GM20000 (cell line): Measurements from ENCODE around the gene PIGH.

ENCODE experiments used
- DNase-seq: peaks from one replicate; pipeline ENCODE4 v3.0.0; 2012; ENCODE audit warnings: low spot score
- CTCF ChIP-seq: IDR thresholded peaks from 2 replicates; pipeline ENCODE4 v1.5.1; 2012; ENCODE audit warnings: mild to moderate bottlenecking, control low read depth; ENCODE audit errors: extremely low read depth, missing control alignments

Gene PIGH

GRCh38 chr14:67569011-67569650 is 30.9 kb downstream of the PIGH start:
- TF ChIP-seq CTCF, result no peak
- DNase-seq, result no peak

- no peak for TF ChIP-seq CTCF
- no peak for DNase-seq
These were observed 32.4 kb downstream of the PIGH start for GRCh38 chr14:67567654-67568053.

GRCh38 chr14:67566908-67567307 is 33.2 kb downstream of the PIGH start:
- no peak for TF ChIP-seq CTCF
- no peak for DNase-seq

- DNase-seq, result no peak
- TF ChIP-seq CTCF, result no peak
These were observed 35.8 kb downstream of the PIGH start for GRCh38 chr14:67564236-67564635.

- DNase-seq, result no peak
- TF ChIP-seq CTCF, result no peak
These were observed 37.3 kb downstream of the PIGH start for GRCh38 chr14:67562776-67563150.

- DNase-seq, result no peak
- TF ChIP-seq CTCF, result no peak
These were observed 37.9 kb downstream of the PIGH start for GRCh38 chr14:67562025-67562775.

GRCh38 chr14:67559639-67560038 is 40.4 kb downstream of the PIGH start:
- no peak for TF ChIP-seq CTCF
- no peak for DNase-seq
